GM12873 (cell line): ENCODE measurements around the gene BTF3L4.

ENCODE experiments used
- TF ChIP-seq, protein P1 (sequence below): IDR thresholded peaks from 2 replicates; pipeline ENCODE4 v1.5.1; 2012; ENCODE audit warnings: low read depth, mild to moderate bottlenecking, moderate library complexity, low read length, control low read depth; ENCODE audit not compliant: insufficient read depth; ENCODE audit errors: missing control alignments

BTF3L4 gene

DNA sequence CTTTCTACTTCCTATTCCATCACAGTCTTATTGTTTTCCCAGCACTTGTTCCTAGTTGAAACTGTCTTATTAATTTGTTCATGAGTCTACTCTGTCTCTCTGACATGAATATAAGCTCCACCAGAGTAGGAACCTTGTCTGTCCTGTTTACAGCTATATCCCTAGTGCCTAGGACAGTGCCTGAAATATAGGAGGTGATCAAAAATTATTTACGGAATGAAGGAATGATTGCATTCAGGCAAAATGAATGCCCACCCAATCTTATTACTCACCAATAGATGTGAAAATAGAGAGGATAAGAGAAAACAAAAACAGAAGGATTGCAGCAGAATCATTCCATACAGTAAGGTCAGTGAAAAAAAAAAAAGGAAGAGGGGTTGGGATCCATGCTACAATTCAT is 2.2 kb upstream of the BTF3L4 start:
- TF ChIP-seq, protein P1, sequence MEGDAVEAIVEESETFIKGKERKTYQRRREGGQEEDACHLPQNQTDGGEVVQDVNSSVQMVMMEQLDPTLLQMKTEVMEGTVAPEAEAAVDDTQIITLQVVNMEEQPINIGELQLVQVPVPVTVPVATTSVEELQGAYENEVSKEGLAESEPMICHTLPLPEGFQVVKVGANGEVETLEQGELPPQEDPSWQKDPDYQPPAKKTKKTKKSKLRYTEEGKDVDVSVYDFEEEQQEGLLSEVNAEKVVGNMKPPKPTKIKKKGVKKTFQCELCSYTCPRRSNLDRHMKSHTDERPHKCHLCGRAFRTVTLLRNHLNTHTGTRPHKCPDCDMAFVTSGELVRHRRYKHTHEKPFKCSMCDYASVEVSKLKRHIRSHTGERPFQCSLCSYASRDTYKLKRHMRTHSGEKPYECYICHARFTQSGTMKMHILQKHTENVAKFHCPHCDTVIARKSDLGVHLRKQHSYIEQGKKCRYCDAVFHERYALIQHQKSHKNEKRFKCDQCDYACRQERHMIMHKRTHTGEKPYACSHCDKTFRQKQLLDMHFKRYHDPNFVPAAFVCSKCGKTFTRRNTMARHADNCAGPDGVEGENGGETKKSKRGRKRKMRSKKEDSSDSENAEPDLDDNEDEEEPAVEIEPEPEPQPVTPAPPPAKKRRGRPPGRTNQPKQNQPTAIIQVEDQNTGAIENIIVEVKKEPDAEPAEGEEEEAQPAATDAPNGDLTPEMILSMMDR = no peak

DNA sequence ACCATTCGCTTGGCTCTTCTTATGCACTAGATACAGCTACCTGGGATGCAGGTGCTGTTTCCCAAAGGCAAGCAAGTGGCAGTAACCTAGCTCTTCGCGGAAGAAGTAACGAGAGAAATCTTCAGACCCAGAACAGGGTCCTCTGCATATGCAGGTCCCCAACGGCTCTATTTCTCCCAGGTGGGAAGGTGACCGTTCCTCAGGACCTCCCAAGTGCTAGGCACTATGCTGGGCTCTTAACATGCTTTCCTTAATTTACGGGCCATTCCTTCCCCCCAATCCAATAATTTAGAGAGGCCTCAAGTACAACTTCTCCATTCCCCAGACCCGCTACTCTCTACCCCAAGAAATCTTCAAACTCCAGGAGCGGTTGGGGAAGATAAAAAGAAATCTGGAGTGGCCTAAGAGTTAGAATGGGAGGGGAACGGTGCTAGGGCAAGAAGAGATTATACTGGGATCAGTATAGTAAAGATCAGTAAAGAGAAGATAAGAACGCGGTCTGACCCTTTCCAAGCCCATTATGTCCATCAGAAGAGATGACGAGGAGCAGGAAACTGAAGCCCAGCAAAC is 1.5 kb upstream of the BTF3L4 start:
- TF ChIP-seq, protein P1 = no peak

DNA sequence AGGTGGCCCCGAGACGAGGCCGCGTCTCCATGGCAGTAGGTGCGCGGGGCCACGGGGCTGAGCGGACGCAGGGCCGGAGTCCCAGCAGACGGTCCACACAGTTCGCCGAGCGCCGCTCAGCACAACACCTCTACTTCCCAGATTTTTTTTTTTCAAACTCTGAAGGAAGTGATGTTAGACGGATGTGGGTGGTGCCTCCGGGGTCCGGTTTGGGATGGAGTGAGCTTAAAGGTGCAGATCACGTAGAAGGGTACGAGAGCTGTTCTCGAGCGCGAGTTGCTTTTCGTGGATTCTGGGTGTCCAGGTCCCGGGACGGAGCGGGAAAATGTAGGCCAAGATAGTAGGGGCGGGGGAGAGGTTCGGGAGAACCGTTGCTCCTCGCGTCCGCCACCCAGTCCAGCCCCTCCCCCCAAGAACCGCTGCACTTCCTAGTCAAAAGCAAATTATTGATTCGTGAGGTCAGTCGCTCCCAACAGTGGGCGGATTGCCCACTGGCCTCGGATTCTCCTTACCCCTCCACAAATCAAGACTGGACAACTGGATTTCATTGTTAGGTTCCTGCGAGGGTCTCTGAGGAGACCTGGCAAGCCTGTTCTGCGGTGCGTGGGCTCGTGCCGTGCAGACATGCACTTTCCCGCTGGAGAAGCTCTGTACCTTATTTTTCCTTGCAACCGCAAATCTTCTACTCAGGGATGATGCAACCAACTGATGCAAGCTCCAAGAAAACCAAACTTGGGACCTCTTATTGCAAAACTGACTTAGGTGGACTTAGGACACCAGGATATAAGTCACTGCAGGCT is 829 bp upstream of the BTF3L4 start, which contains the start of gene TXNDC12:
TSS of gene TXNDC12 (minus strand) at position 126 of the 800 bp plus-strand sequence. CDS start at position 31, 95 bp downstream.
- TF ChIP-seq, protein P1 = no peak

DNA sequence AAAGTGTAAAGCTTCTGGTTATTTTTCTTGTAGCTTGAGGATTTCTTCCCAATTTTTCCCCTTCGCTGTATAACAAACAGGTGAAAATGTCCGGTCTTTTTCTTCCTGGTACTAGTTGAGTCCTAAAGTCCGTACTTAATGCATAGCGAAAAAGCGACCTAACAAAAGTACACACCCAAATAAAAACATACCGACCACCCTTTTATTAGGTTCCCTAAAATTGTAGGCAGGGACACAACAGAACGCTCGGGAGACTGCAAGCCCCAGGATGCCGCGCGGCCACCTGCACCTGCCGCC is 281 bp upstream of the BTF3L4 start:
- TF ChIP-seq, protein P1 = no peak

DNA sequence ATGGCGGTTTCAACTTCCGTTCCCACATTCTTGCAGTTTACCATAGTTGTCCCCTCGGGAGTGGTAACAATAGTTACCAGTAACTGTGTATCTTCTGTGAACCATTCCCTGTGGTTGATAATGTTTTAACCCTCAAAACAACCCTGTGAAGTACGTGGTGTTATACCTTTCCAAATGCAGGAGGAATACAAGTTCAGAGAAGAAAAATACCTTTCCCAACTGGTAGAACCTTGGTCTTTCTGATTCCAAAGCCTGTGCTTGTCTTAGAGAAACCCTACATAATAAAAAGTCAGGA is 789 bp downstream of the BTF3L4 start:
- TF ChIP-seq, protein P1 = no peak

DNA sequence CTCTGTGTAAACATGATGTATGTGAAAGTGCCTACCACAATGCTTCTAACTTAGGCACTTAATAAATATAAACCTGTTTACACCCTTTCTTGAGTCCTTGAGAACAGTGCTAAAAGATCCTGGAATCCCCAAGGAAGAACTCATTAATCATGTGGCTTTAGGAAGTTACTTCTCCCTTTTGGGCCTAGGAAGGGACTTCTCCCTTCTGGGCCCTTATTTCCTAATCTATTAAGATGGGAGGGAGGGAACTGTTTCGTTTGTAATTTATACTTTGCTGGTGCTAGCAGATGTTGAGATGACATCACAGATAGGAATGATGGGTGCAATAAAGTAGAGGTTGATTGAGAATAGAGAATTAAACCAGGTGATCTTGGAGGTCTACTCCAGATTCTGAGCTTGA is 1.2 kb downstream of the BTF3L4 start:
- TF ChIP-seq, protein P1 = no peak

DNA sequence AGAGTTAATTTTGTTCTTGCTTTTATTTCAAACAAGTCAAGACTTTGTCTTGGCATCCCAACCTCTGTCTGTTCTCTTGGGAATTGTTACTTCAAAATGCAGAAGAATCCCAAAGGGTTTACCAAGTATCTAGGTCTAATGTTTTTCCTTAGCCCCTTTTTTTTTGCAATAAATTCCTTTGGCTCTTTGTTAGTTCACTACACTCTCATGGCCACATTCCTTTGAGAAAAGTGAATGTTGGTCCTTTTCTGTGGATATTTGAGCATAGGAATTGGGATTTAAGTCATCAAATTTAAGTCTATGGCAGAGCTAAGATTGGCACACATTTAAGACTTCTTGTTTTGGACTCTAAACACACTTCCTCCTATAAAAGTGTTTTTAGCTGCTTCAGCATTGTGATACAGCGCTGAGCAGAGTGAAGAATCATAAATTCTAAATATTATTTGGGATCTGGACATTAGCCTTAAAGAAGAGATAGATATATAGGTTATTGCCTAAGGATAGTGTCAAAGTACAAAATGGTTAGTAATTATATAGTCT is 1.9 kb downstream of the BTF3L4 start:
- TF ChIP-seq, protein P1 = no peak
